ENCODE data around the gene EEPD1. TPM values are rescaled to one million over a fixed set of nuclear protein-coding genes. Genes with fewer than 3 reads are reported as not detected.

The EEPD1 gene
- total RNA-seq, 1 donor from 2014 or later, result 5.4 TPM

DNA sequence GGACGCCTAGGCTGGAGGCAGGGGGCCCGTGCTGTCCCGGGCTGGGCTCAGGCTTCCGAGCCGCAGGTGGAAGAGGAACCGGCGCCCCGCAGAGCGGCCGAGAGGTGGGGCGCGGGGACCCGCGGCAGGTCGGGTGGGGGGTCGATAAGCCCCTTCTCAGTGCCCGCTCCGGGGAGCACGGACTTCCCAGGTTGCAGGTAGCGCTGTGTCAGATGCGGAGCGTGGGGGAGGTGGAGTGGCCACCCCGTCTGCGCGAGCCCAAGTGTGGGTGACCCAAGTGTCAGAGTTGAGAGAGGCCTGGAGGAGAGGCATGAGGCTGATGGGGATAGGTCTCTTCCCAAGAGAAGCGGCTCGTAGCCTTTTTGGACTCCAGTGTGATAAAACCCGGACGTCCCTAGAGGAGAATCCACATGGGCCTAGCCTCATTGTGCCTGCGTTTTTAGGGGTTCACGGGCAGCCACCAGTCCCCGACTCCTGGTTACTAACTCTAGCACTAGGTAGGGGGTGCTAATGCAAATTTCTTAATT, 580 bp downstream of the EEPD1 start:
- peaks cover 3% of the 10 kb centered on the region for H3K79me2 ChIP-seq (ENCODE audit: insufficient read depth, low read length)
- H4K20me1 ChIP-seq (ENCODE audit: insufficient read depth, low read length), result peaks cover 4% of the 10 kb centered on the region
- H3K36me3 Mint-ChIP-seq (ENCODE audit: low read depth, unreplicated experiment), result peaks cover 2% of the 10 kb centered on the region
- peak overlapping the region; percentile 97 for H3K4me2 ChIP-seq (ENCODE audit: low read length)
- TF ChIP-seq, protein P1, sequence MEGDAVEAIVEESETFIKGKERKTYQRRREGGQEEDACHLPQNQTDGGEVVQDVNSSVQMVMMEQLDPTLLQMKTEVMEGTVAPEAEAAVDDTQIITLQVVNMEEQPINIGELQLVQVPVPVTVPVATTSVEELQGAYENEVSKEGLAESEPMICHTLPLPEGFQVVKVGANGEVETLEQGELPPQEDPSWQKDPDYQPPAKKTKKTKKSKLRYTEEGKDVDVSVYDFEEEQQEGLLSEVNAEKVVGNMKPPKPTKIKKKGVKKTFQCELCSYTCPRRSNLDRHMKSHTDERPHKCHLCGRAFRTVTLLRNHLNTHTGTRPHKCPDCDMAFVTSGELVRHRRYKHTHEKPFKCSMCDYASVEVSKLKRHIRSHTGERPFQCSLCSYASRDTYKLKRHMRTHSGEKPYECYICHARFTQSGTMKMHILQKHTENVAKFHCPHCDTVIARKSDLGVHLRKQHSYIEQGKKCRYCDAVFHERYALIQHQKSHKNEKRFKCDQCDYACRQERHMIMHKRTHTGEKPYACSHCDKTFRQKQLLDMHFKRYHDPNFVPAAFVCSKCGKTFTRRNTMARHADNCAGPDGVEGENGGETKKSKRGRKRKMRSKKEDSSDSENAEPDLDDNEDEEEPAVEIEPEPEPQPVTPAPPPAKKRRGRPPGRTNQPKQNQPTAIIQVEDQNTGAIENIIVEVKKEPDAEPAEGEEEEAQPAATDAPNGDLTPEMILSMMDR (IDR thresholded peaks at IDR 0.05; ENCODE audit: insufficient read depth, low read depth, low read length), result no peak
- no peak for TF ChIP-seq EZH2 (IDR thresholded peaks at IDR 0.05; ENCODE audit: insufficient read depth, low read length)
- DNase-seq (ENCODE audit: low read depth), result no peak
- FAIRE-seq, result no peak
- peak overlapping the region; percentile 87 for H2AFZ ChIP-seq (ENCODE audit: low read depth, low read length)
- H3K36me3 ChIP-seq (ENCODE audit: insufficient read depth, low read length), result no peaks in the 10 kb centered on the region
- H3K9ac ChIP-seq (ENCODE audit: low read length), result peak overlapping the region; percentile 86
- peaks cover 8% of the 10 kb centered on the region for H3K4me1 Mint-ChIP-seq (ENCODE audit: low read depth, unreplicated experiment)
- no peaks in the 10 kb centered on the region for H3K27me3 ChIP-seq (ENCODE audit: insufficient read depth, low read length)
- H3K9me3 Mint-ChIP-seq (ENCODE audit: unreplicated experiment), result peaks cover under 1% of the 10 kb centered on the region
- peak overlapping the region; percentile 85 for H3K4me3 Mint-ChIP-seq (ENCODE audit: unreplicated experiment)
- peaks cover 24% of the 10 kb centered on the region for H3K4me1 ChIP-seq (ENCODE audit: insufficient read depth, low read length)
- H3K27me3 Mint-ChIP-seq (ENCODE audit: low read depth, unreplicated experiment), result no peaks in the 10 kb centered on the region
- H3K27ac ChIP-seq (ENCODE audit: low read depth, low read length), result peak overlapping the region; percentile 53
- H3K9me3 ChIP-seq (ENCODE audit: insufficient read depth, low read depth, low read length), result peaks cover under 1% of the 10 kb centered on the region
- no peak overlapping the region for H3K27ac Mint-ChIP-seq (ENCODE audit: unreplicated experiment)
- H3K4me3 ChIP-seq (ENCODE audit: insufficient read depth, low read depth, low read length), result peak overlapping the region; percentile 71

DNA sequence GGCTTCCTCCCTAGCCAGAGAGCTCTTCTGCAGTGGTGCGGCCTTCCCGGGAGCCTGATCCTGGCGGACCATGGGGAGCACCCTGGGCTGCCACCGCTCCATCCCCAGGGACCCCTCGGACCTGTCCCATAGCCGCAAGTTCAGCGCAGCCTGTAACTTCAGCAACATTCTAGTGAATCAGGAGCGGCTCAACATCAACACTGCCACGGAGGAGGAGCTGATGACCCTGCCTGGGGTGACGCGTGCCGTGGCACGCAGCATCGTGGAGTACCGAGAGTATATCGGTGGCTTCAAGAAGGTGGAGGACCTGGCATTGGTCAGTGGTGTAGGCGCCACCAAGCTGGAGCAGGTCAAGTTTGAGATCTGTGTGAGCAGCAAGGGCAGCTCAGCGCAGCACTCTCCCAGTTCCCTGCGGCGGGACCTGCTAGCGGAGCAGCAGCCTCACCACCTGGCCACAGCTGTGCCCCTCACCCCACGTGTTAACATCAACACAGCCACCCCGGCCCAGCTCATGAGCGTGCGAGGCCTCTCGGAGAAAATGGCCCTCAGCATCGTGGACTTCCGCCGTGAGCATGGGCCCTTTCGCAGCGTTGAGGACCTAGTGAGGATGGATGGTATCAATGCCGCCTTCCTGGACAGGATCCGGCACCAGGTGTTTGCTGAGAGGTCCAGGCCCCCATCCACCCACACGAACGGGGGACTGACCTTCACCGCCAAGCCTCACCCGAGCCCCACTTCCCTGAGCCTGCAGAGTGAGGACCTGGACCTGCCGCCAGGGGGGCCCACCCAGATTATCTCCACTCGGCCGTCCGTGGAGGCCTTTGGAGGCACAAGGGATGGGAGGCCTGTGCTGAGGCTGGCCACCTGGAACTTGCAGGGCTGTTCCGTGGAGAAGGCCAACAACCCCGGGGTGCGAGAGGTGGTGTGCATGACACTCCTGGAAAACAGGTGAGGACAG, 1.5 kb downstream of the EEPD1 start:
- Histone ChIP-seq H2AFZ (ENCODE audit: low read depth, low read length) (no peak overlapping the region), H3K9ac (ENCODE audit: low read length) (no peak overlapping the region), H4K20me1 (ENCODE audit: insufficient read depth, low read length) (peaks cover 4% of the 10 kb centered on the region), H3K4me1 (ENCODE audit: insufficient read depth, low read length) (peaks cover 24% of the 10 kb centered on the region), H3K27me3 (ENCODE audit: insufficient read depth, low read length) (no peaks in the 10 kb centered on the region), H3K9me3 (ENCODE audit: insufficient read depth, low read depth, low read length) (no peaks in the 10 kb centered on the region), H3K27ac (ENCODE audit: low read depth, low read length) (no peak overlapping the region), H3K4me3 (ENCODE audit: insufficient read depth, low read depth, low read length) (peak overlapping the region; percentile 71), H3K4me2 (ENCODE audit: low read length) (peak overlapping the region; percentile 97), H3K36me3 (ENCODE audit: insufficient read depth, low read length) (no peaks in the 10 kb centered on the region), H3K79me2 (ENCODE audit: insufficient read depth, low read length) (peaks cover 3% of the 10 kb centered on the region)
- Mint-ChIP-seq H3K4me3 (ENCODE audit: unreplicated experiment) (peak overlapping the region; percentile 85), H3K9me3 (ENCODE audit: unreplicated experiment) (no peaks in the 10 kb centered on the region), H3K27me3 (ENCODE audit: low read depth, unreplicated experiment) (peaks cover 2% of the 10 kb centered on the region), H3K4me1 (ENCODE audit: low read depth, unreplicated experiment) (peaks cover 8% of the 10 kb centered on the region), H3K27ac (ENCODE audit: unreplicated experiment) (no peak overlapping the region), H3K36me3 (ENCODE audit: low read depth, unreplicated experiment) (peaks cover 2% of the 10 kb centered on the region)
- no peak for FAIRE-seq
- TF ChIP-seq, protein P1 (IDR thresholded peaks at IDR 0.05; ENCODE audit: insufficient read depth, low read depth, low read length), result no peak
- TF ChIP-seq EZH2 (IDR thresholded peaks at IDR 0.05; ENCODE audit: insufficient read depth, low read length), result no peak
- no peak for DNase-seq (ENCODE audit: low read depth)

All from astrocyte (in vitro differentiated cells and primary cell).